ENCODE results near the gene PCDHGA10.

GRCh38 chr5:141403387-141403786, 9.4 kb upstream of the PCDHGA10 start:
- no peak for TF ChIP-seq CTCF (IDR thresholded peaks at IDR 0.05)
- TF ChIP-seq POLR2A (IDR thresholded peaks at IDR 0.05): no peak
